SIG-M5 treated with dmso at 0.1 percent for 504 hours (cell line): ENCODE data around the gene RAB1A.
A peak's percentile ranks its signal among the peaks of the same experiment; 100 is the strongest.

ENCODE experiments used
- DNase-seq: peaks from one replicate; lab custom pipeline; 2025; ENCODE audit not compliant: unreplicated experiment; lab: John Stamatoyannopoulos, UW

The RAB1A gene

DNA sequence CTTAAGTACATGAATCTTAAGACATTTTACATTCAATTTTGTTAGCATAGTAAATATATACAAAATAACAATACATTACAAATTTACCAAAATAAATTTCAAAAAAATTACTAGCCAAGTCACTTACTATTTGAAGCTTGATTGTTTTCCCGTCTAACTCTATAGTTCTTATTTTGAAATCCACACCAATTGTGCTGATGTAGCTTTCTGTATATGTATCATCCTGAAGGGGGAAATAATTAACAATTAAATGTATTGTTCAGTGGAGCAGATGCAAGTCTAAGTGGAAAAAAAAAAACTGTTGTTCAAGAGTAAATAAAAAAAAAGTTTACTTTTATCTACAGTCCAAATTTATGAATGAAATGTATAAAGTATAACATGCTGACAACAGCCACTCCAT, 32.1 kb downstream of the RAB1A start:
- DNase-seq: no peak

DNA sequence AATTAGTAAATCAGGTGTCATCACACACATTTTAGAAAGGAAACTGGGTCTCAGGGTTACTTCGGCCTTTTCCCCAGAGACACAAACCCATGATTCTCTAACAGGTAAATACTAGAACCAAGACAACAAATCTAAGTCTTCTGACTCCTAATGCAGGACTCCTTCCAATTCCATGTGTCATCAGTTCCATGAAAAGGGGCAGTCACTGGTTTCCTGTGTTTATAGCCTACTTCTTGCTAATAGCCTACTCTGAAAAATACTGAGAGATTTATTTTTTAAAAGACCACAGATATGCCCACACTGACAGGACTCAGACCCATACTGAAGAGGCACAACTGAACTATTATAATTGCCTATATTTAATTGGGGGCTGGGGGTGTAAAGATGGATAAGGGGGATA, 33.0 kb downstream of the RAB1A start:
- DNase-seq: no peak

DNA sequence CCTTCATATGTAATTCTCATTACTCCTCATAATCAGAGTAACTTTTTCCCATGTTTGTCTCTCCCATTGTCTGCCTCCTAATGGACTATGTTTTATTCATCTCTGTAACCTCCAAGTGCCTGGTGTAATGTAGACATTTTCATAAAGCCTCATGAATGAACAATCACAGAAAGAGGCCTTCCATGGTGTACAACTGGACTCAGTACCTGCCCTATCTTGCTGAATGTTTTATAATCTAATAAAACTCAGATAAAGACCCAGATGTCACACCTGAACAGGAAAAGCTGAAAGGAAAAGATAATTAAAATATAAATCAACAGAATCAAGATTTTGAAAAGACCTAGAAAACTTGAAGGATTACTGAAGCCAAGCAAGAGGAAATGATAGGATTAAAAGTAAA, 36.7 kb downstream of the RAB1A start:
- no peak for DNase-seq

DNA sequence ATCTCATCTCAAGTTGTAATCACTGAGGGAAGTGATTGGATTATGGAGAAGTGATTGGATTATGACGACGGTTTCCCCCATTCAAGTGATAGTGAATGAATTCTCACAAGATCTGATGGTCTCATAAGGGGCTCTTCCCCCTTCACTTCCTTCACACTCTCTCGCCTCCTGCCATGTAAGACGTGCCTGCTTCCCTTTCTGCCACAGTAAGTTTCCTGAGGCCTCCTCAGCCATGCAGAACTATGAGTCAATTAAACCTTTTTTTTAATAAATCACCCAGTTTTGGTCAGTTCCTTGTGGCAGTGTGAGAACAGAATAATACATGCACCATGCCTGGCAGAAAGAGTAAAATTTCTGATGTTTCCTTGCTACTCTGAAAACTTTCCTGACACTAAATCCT, 37.1 kb downstream of the RAB1A start:
- no peak for DNase-seq

DNA sequence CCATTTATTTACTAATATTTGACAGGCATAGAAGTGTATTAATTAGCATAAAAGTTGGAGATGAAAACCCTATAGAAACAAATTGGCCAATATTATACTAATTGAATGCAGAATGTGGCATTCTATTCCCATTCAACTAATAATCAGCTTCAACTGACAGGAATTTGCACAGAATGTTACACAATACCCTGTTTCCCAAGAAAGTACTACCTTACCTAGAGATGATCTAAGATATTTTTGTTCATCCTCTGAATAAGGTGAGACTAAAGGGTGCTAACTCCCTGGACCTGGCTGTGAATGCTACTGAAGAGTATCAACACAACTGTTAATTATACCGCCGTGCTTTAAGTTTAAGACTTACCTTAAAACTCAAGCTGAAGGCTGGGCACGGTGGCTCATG, 44.8 kb downstream of the RAB1A start:
- no peak for DNase-seq

DNA sequence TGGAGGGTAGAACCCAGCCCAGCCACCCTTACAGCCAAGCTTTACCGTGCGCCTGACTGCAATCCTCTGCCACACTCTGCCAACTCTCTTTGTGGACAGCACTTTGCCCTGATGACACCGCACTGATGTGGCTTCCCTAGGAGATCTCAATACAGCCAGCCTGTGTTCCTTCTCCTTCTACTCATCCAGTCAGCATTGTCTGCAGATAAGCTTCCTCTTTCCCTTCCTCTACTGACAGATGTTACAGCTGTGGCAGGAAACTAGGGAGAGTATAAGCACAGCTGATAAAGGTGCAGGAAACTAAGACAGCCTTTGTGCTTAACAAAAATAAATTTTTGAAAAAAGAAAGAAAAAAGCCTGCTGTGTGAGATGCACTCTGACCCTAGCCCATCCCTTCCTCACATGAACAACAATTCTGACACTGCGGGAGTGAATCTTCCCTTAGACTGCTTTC, 48.6 kb downstream of the RAB1A start:
- peak; percentile 80 for DNase-seq

DNA sequence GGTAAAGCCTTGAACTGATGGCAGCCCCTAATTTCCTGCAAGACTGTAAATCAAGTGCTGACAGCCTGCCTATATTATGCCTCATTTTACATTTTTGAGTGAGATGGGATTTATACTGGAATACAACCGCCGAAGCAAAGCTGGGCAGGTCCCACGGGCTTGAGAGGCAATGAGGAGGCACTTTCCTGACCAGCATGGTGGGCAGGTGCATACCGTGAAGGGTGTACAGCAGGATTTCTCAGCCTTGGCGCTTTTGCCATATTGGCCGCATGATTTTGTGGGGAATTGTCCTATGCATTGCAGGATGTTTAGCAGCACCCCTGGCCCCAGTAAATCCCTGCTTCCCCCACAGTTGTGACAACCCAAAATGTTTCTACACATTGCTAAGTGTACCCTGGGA, 50.9 kb downstream of the RAB1A start:
- no peak for DNase-seq

DNA sequence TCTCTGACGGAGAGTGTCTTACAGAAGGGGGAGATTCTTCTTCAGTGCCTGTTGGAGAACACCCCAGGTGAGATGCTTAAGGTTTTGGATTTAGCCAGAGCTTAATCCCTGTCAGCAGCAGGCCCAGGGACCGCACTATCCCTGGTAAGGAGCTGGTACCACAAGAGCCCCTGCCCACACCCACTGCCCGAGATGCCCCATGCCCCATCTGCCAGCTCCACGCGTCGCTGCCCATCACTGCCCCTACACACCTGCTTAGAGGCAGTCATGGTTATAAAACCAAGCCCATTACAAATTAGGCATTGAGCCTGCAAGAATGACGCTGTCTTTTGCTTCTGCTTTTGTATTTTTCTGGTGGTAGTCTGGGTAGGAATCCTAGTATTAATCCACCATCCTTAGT, 52.0 kb downstream of the RAB1A start:
- DNase-seq: no peak

DNA sequence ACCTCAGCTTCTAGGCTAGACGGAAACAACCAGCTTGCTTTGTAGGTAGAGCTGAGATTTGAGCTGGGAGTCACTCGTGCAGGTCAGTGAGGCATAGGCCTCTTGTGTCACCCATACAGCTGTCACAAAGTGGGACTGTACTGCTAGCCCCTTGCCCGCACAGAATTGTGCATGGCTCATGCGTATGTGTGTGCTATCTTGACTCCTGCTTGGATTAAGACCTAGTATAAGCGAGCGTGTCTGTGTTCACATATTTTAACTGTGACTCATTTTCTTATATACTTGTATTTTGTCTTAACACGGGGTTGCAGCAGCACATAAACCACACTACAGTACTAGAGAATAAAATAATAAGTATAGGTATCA, 53.6 kb downstream of the RAB1A start:
- no peak for DNase-seq

DNA sequence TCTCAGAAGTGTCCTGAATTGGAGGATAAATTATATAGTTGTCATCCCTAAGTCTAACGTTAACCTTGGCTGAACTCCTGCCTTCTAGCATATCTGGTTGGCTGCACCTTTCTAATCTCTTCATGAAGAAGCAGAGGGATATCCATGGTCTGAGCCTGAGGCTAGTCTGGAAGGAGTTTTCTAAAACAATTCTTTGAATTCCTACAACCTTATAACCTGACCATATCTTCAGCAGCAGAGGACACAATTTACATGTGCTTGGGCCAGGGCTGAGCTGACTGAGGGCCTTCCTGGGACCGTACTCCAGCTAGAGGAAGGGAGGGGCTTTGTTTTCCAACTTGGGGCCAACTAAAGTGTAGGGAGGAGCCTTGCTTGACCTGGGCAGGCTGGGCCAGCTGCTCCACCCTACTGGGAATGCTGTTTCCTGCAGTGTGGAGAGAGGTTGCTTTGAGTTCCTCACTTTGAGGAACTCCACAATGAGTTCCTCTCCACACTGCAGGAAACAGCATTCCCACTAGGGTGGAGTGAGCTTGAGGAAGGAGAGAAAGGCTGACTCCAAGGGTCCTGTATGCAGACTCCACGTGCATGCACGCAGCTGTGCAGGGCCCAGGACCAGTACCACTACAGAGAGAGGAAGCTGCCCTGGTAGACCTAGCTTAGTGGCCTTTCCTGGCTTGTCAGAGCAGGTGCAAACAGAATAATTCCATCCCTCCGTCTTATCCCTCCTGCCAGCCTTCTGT, 54.1 kb downstream of the RAB1A start:
- DNase-seq: no peak

DNA sequence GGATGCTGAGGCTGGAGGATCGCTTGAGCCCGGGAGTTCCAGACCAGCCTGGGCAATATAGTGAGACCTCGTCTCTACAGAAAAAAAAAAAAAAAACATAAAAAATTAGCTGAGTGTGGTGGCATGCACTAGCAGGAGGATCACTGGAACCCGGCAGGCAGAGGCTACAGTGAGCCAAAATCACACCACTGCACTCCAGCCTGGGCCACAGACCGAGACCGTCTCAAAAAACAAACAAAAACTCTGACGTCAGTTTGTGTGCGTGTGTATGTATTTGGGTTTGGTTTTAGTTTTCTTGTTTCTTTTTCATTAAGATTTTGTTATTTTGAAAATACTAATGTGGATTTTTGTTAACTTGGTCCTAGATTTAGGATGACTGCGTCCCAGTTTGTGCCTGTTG, 54.7 kb downstream of the RAB1A start:
- DNase-seq: no peak

DNA sequence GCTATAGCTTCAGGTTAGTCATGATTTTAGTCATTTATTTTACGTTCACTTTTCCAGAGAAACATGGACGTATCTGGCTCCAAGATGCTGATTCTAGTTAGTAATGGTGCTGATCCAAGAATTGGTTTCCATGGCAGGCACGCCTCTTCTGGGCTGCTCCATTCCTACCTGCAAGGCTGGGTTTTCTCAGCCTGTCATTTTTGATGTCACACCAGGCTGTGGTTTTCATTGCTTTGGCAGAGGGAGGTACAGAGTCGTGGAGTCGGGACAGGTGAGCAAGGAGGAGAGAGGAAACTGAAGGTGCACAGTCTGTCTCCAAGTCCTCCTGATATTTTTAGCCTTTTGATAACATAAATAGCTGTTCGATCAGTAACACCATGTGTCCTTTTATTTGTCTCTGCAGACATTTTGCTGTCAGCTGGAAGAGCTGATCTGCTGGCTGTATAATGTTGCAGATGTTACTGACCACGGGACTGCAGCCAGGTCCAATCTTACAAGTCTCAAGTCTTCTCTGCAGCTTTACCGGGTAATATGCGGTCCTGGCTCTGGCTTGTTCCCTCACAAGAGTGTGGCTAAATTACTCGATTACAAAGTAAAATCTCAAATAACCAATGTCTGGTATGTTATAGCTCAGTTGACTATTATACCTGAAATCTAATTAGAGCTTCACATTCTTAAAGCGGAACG, 55.9 kb downstream of the RAB1A start:
- DNase-seq: no peak

DNA sequence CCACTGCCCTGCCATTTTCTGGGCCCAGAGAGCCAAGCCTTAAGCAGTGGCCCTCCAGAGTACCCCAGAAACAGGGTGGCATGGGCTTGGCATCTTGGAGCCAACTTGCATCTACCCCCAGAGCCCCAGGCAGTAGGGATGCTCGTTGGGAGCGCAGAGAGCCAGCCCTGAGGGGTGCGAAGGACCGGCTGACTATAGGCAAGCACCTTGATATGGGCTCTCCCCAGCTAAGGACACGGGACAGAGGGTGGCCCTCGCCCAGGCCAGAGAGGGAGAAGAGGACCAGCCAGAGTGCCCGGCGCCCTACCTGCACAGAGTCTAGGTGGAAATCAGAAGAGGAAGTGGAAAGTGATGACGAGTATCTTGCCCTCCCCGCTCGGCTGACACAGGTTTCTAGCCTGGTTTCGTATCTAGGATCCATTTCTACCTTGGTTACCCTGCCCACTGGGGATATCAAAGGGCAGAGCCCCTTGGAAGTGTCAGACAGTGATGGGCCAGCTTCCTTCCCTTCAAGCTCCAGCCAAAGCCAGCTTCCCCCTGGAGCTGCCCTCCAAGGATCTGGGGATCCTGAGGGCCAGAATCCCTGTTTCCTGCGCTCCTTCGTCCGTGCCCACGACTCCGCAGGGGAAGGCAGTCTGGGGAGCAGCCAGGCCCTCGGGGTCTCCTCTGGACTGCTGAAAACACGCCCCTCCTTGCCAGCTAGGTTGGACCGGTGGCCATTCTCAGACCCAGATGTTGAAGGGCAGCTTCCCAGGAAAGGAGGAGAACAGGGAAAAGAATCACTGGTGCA, 57.5 kb downstream of the RAB1A start:
- no peak for DNase-seq

DNA sequence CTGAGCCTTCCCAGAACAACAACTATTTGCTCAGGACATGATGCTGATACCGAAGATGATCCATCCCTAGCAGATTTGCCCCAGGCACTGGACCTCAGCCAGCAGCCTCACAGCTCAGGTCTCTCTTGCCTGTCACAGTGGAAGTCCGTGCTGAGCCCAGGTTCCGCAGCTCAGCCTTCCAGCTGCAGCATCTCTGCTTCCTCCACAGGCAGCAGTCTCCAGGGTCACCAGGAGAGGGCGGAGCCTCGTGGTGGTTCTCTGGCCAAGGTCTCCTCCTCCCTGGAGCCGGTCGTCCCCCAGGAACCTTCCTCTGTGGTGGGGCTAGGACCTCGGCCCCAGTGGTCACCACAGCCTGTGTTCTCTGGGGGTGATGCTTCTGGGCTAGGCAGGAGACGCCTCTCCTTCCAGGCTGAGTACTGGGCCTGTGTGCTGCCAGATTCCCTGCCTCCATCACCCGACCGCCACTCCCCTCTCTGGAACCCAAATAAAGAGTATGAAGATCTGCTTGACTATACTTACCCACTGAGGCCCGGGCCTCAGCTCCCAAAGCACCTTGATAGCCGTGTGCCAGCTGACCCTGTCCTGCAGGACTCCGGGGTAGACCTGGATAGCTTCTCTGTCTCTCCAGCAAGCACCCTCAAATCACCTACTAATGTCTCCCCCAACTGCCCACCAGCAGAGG, 58.3 kb downstream of the RAB1A start:
- DNase-seq: no peak

DNA sequence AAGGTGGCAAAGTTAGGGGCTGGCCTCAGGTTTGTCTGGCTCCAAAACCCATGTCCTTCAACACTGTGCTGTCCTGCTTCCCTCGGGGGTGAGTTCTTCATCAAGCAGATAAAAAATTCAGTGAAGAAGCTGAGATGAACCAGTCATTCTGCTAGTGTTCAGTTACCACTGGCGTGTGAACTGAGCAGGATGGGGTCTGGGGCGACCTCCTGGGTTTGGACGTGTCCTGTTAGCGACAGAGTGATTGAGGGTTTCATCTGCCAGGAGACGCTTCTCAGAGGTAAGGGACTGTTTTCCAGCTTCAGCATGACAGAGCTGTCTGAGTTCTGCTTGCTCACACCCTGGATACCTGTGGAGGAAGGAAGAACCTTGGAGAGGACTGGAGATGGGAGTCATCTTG, 59.0 kb downstream of the RAB1A start:
- DNase-seq: no peak

DNA sequence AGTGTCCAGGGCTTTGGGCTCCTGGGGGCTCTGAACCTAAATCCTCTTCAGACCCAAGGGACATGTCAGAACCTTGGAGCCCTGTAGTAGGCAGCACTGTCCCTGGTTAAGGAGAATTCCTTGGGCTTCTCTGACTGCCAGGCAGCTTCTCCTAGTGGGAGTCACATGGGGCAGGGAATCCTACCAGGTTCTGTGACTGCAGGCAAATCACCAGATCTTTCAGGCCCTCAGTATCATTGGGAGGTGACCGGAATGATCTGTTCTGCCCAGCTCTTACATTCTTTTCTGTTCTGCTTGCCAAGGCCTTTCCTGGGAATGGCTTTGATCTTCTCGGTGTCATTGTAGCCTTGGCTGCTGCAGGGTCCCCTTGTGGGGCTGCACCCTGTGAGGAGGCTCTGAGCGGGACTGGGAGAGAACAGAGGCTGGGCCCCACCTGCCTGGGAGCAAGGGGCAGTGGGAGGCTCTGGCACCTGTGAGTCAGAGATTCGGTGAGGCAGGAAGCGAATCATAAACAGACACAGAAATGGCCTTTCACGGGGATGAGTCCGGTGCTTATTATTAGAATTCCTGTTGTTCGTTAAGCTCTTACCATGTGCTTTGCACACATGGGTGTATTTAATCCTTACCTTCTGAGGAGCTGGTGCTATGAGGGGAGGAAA, 59.6 kb downstream of the RAB1A start:
- DNase-seq: no peak

DNA sequence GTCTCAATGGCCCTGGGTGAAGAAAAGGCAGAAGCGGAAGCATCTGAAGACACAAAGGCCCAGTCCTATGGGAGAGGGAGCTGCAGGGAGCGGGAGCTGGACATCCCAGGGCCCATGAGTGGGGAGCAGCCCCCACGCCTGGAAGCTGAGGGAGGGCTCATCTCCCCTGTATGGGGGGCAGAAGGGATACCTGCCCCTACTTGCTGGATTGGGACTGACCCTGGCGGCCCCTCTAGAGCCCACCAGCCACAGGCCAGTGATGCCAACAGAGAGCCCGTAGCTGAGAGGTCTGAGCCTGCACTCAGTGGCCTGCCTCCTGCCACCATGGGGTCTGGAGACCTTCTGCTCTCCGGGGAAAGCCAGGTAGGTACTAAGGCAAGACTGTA, 60.5 kb downstream of the RAB1A start:
- no peak for DNase-seq

DNA sequence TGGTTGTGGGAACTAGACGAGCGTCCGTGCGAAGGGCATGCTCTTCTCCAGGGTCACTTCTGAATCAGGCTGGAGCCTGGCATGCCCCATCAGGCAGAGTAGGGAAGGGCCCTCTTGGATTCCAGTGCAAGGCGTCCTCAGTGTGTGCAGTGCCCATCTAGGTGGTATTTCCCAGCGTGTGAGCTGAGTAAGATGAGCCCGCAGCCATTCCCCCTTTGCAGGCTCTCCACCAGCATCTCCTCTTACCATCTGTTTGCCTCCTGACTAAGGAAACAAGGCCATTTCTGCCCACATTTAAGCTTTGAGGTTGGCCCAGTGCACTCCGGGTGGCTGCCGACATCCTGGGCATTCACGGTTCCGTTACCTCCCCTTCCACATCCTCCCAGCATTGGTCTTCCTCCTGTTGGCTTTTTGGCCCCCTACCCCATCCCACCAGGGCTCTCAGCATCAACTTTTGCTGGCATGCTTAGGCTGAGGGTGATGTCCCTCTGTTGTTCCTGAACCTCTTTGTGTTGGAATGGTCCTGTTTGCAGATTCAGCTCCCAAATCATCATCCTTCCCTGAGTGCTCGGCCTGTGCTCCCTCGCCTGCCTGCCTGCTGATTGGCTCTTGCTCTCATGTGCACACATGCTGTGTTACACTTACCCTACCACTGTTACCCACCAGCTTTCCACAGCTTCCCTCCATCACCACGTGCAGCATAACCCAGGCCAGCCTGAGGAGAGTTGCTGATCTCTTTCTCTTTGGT, 61.9 kb downstream of the RAB1A start:
- DNase-seq: no peak

DNA sequence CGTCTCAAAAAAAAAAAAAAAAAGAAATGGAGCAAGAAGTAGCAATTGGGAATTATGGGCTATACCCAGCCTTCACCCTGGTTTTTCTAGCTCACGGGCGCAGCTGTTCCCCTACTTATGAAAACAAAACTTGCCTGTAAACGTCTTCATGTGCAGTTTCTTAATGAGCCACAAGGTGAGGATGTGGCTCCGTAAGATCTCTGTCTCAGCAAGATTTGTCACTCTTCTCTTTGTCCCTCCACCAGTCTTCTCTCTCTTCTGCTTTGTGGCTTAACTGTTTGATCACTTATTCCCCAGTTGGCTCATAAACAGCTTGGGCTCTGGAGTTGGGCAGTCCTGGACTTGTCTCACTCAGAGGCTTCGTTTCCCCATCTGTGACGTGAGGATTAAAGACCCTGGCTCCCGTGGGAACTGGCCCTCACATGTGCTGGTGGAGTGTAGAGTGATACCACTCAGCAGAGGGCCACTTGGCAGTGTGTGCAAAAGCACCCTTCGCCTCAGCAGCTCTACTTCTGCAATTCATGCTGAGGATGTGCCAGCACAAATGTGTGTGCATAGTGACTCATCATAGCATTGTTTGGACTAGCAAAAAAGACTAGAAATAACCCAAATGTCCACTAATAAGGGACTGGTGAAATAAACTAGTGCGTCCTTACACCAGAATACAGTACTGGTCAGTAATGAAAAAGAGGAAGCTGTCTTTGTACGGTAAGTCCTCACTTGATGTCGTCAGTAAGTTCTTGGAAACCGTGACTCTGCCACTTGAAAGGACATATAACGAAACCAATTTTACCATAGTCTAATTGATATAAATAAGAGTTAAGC, 65.0 kb downstream of the RAB1A start:
- peak; percentile 95 for DNase-seq
